Activated naive CD8-positive, alpha-beta T cell treated with anti-CD3 and anti-CD28 coated beads, Interleukin-2, amount 10 ng/mL, durations not matched to agents 7 days and 5 days (primary cell): ENCODE results near the gene ACHE. TPM values are rescaled to one million over a fixed set of nuclear protein-coding genes. Genes with fewer than 3 reads are reported as not detected.

Experiments
- ATAC-seq: fragments of 150-1000 bp; cut with Tn5 transposase; one replicate; pipeline ENCODE4 v1.10.0; 2021; ENCODE audit warnings: low read depth, moderate library complexity
- POLR2A ChIA-PET: fragments of 350-600 bp; sonication (Branson Sonifier 250); formaldehyde crosslinking; loops from one replicate; lab custom pipeline; 2021; ENCODE audit warnings: antibody characterized with exemption; lab: Charles Lee
- DNase-seq: peaks from one replicate; pipeline ENCODE4 v3.0.0; 2021
- H3K27ac Mint-ChIP-seq: one replicate; pipeline ENCODE4 v1.8.0; 2022; ENCODE audit warnings: mild to moderate bottlenecking, mixed read lengths
- H3K27me3 Mint-ChIP-seq: one replicate; pipeline ENCODE4 v1.8.0; 2022; ENCODE audit warnings: mild to moderate bottlenecking, moderate library complexity, mixed read lengths
- H3K36me3 Mint-ChIP-seq: one replicate; pipeline ENCODE4 v1.8.0; 2021; ENCODE audit warnings: mild to moderate bottlenecking, mixed read lengths
- H3K4me1 Mint-ChIP-seq: one replicate; pipeline ENCODE4 v1.8.0; 2021; ENCODE audit warnings: mixed read lengths
- H3K4me3 Mint-ChIP-seq: one replicate; pipeline ENCODE4 v1.8.0; 2022; ENCODE audit warnings: mild to moderate bottlenecking, moderate library complexity, mixed read lengths
- H3K9me3 Mint-ChIP-seq: one replicate; pipeline ENCODE4 v1.8.0; 2021; ENCODE audit warnings: mixed read lengths
- total RNA-seq, 2 experiments: library from RNA; stranded (reverse); gene quantifications; one replicate each; pipeline ENCODE4 v1.2.3, GENCODE V29; 2021

The ACHE gene
- total RNA-seq, 2 experiments from 2014 or later = 0.34 TPM; not detected in 1

GRCh38 chr7:100886142-100886935 is 9.3 kb downstream of the ACHE start:
- peaks cover 3% of the 10 kb centered on the region for H3K27me3 Mint-ChIP-seq
- H3K4me1 Mint-ChIP-seq = peaks cover 42% of the 10 kb centered on the region
- peaks cover 42% of the 10 kb centered on the region for H3K36me3 Mint-ChIP-seq
- ATAC-seq = no peak
- no peaks in the 10 kb centered on the region for H3K9me3 Mint-ChIP-seq
- peak overlapping the region; percentile 50 for H3K27ac Mint-ChIP-seq
- no peak for DNase-seq
- H3K4me3 Mint-ChIP-seq = peak overlapping the region; percentile 59
- POLR2A ChIA-PET = interaction anchor here (6.3 kb wide), 1 partner anchor 10 kb away, joined by 176 read pairs; the partner anchor contains the start of gene SRRT

- Mint-ChIP-seq H3K27me3 (peaks cover under 1% of the 10 kb centered on the region), H3K4me3 (no peak overlapping the region), H3K9me3 (no peaks in the 10 kb centered on the region), H3K4me1 (peaks cover 40% of the 10 kb centered on the region), H3K36me3 (peaks cover 45% of the 10 kb centered on the region), H3K27ac (peak overlapping the region; percentile 38)
- DNase-seq (no peak), ATAC-seq (no peak)
- POLR2A ChIA-PET = interaction anchor here (2.1 to 6.3 kb wide), 2 partner anchors 10 kb away, joined by 16 to 176 read pairs; partner anchors contain the start of gene SRRT
Measured at GRCh38 chr7:100885440-100886141, 10.1 kb downstream of the ACHE start.

DNA sequence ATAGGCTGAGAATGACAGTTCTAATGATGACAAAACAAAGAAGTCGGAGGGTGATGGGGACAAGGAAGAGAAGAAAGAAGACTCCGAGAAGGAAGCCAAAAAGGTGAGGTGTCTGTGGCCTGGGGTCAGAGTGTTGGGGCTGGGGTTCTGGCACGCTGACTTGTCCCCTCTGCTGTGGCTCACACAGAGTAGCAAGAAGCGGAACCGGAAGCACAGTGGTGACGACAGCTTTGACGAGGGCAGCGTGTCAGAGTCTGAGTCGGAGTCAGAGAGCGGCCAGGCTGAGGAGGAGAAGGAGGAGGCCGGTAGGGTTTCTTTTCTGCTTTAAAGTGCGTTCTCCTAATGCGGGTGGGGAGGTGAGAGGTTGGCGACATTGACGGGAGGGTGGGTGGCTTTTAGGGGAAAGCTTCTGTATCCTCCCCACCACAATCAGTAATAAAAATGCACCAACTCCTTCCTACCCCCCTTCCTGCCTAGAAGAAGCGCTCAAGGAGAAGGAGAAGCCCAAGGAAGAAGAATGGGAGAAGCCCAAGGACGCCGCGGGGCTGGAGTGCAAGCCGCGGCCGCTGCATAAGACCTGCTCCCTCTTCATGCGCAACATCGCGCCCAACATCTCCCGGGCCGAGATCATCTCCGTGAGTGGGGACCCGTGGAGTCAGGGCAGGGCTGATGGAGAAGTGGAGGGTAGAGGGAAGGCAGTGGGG is 10.8 kb downstream of the ACHE start:
- Mint-ChIP-seq H3K9me3 (no peaks in the 10 kb centered on the region), H3K36me3 (peaks cover 50% of the 10 kb centered on the region), H3K4me3 (peak overlapping the region; percentile 16), H3K4me1 (peaks cover 36% of the 10 kb centered on the region), H3K27ac (peak overlapping the region; percentile 46), H3K27me3 (no peaks in the 10 kb centered on the region)
- POLR2A ChIA-PET = interaction anchor here (2.1 kb wide), 1 partner anchor 10 kb away, joined by 16 read pairs; the partner anchor contains the start of gene SRRT
- ATAC-seq (no peak), DNase-seq (no peak)

GRCh38 chr7:100882785-100883526 is 12.7 kb downstream of the ACHE start:
- Mint-ChIP-seq H3K9me3 (no peaks in the 10 kb centered on the region), H3K4me1 (peaks cover 48% of the 10 kb centered on the region), H3K27me3 (no peaks in the 10 kb centered on the region), H3K27ac (peak overlapping the region; percentile 63), H3K4me3 (no peak overlapping the region), H3K36me3 (peaks cover 55% of the 10 kb centered on the region)
- ATAC-seq (no peak), DNase-seq (no peak)
- POLR2A ChIA-PET = interaction anchor here (0.5 to 2.1 kb wide), 2 partner anchors 8 to 243 kb away, joined by 3 to 16 read pairs; partner anchors contain the start of gene SRRT

DNA sequence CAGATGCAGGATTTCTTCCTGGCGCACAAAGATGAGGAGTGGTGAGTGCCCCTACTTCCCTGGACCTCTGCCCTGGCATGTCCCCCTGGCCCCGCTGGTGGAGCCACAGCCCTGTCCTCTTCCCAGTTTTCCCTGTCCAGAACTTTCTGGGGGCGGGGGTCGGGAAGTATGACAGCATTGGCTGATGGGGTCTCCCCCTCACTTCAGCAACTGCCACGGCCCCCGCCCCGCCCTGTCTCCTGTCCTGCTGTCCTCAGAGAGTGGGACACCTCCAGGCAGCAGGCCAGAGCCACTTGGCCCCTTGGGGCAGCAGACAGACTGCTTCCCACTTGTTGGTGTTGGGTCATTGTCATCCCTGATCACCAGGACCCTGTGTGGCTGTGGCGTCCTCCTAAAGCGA is 13.5 kb downstream of the ACHE start:
- Mint-ChIP-seq H3K27ac (no peak overlapping the region), H3K36me3 (peaks cover 49% of the 10 kb centered on the region), H3K9me3 (no peaks in the 10 kb centered on the region), H3K4me3 (no peak overlapping the region), H3K4me1 (peaks cover 46% of the 10 kb centered on the region), H3K27me3 (no peaks in the 10 kb centered on the region)
- no peak for DNase-seq
- POLR2A ChIA-PET = no interaction called here
- ATAC-seq = no peak

DNA sequence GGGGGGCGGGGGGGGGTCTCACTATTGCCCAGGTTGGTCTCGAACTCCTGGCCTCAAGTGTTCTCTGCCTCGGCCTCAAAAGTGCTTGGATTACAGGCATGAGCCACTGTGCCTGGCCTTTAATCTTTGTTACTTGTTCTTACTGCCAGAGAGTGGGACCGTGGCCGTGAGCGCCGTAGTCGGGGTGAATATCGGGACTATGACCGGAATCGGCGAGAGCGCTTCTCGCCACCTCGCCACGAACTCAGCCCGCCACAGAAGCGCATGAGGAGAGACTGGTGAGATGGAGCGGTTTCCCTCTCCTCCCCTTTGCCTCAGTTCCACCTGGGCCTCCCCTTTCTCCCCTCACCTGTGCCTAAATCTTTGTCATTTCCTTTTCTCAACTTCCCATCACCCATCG is 14.6 kb downstream of the ACHE start:
- ATAC-seq (no peak), DNase-seq (no peak)
- H3K4me1 Mint-ChIP-seq = peaks cover 43% of the 10 kb centered on the region
- H3K4me3 Mint-ChIP-seq = no peak overlapping the region
- POLR2A ChIA-PET = no interaction called here
- no peaks in the 10 kb centered on the region for H3K9me3 Mint-ChIP-seq
- no peak overlapping the region for H3K27ac Mint-ChIP-seq
- H3K27me3 Mint-ChIP-seq = no peaks in the 10 kb centered on the region
- H3K36me3 Mint-ChIP-seq = peaks cover 48% of the 10 kb centered on the region

- no peak overlapping the region for H3K27ac Mint-ChIP-seq
- peaks cover 45% of the 10 kb centered on the region for H3K36me3 Mint-ChIP-seq
- H3K27me3 Mint-ChIP-seq = no peaks in the 10 kb centered on the region
- POLR2A ChIA-PET = no interaction called here
- H3K9me3 Mint-ChIP-seq = no peaks in the 10 kb centered on the region
- no peak overlapping the region for H3K4me3 Mint-ChIP-seq
- no peak for DNase-seq
- peaks cover 45% of the 10 kb centered on the region for H3K4me1 Mint-ChIP-seq
- no peak for ATAC-seq
Measured at GRCh38 chr7:100880645-100881044, 15.0 kb downstream of the ACHE start.

- H3K27ac Mint-ChIP-seq = peak overlapping the region; percentile 31
Measured at GRCh38 chr7:100879685-100880261, 15.9 kb downstream of the ACHE start.

GRCh38 chr7:100878685-100879084 is 17.0 kb downstream of the ACHE start:
- POLR2A ChIA-PET = interaction anchor here (1.3 to 6.2 kb wide), 2 partner anchors 10 to 26 kb away, joined by 3 to 176 read pairs; partner anchors contain the start of genes SLC12A9 and UFSP1

More at GRCh38 chr7:100879685-100880261, 15.9 kb downstream of the ACHE start:
- DNase-seq (no peak), ATAC-seq (no peak)
- peaks cover 46% of the 10 kb centered on the region for H3K4me1 Mint-ChIP-seq
- H3K27me3 Mint-ChIP-seq = no peaks in the 10 kb centered on the region
- peak overlapping the region; percentile 15 for H3K4me3 Mint-ChIP-seq
- peaks cover 44% of the 10 kb centered on the region for H3K36me3 Mint-ChIP-seq
- POLR2A ChIA-PET = no interaction called here
- no peaks in the 10 kb centered on the region for H3K9me3 Mint-ChIP-seq

DNA sequence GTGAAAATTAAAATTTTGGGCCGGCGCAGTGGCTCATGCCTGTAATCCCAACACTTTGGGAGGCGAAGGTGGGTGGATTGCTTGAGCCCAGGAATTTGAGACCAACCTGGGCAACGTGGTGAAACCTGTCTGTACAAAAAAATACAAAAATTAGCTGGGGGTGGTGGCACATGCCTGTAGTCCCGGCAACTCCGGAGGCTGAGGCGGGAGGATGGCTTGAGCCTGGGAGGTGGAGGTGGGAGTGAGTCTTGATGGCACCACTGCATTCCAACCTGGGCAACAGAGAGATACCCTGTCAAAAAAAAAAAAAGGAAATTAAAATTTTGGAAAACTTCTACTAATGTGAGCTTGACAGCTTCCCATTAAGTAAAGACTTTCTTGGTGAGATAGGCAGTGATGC is 17.7 kb downstream of the ACHE start:
- ATAC-seq = no peak
- Mint-ChIP-seq H3K4me3 (peak overlapping the region; percentile 47), H3K9me3 (no peaks in the 10 kb centered on the region), H3K27ac (peak overlapping the region; percentile 26), H3K27me3 (no peaks in the 10 kb centered on the region), H3K36me3 (peaks cover 44% of the 10 kb centered on the region), H3K4me1 (peaks cover 47% of the 10 kb centered on the region)
- POLR2A ChIA-PET = interaction anchor here (1.3 to 6.2 kb wide), 2 partner anchors 11 to 25 kb away, joined by 3 to 176 read pairs; partner anchors contain the start of genes SLC12A9 and UFSP1
- no peak for DNase-seq

More at GRCh38 chr7:100878685-100879084, 17.0 kb downstream of the ACHE start:
- H3K4me1 Mint-ChIP-seq = peaks cover 49% of the 10 kb centered on the region
- H3K27ac Mint-ChIP-seq = peak overlapping the region; percentile 26
- ATAC-seq = no peak
- DNase-seq = no peak
- H3K36me3 Mint-ChIP-seq = peaks cover 46% of the 10 kb centered on the region
- H3K4me3 Mint-ChIP-seq = no peak overlapping the region
- no peaks in the 10 kb centered on the region for H3K9me3 Mint-ChIP-seq
- no peaks in the 10 kb centered on the region for H3K27me3 Mint-ChIP-seq

DNA sequence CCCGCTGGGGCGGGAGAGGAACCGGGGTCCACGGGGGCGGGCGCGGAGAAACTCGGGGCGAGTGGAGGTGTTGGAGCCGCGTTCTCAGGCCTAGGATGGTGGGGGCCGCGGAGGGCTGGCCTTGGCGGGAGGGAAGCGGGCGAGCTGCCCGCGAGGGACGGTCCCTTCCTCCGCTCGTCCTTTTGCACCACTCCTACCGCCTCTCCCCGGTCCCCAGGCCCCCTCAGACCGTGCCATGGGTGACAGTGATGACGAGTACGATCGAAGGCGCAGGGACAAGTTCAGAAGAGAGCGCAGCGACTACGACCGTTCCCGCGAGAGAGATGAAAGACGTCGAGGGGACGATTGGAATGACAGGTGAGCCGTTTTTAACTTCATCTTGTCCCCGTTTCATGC is 20.3 kb downstream of the ACHE start:
- H3K4me3 Mint-ChIP-seq = peak overlapping the region; percentile 97
- POLR2A ChIA-PET = interaction anchor here (0.6 to 6.2 kb wide), 22 partner anchors 8 to 431 kb away, joined by 3 to 176 read pairs (median 5); partner anchors contain the start of genes GNB2, MOSPD3, MUC3A and POP7
- ATAC-seq (peak; percentile 37), DNase-seq (no peak)
- peaks cover 44% of the 10 kb centered on the region for H3K4me1 Mint-ChIP-seq
- peaks cover 45% of the 10 kb centered on the region for H3K36me3 Mint-ChIP-seq
- no peaks in the 10 kb centered on the region for H3K9me3 Mint-ChIP-seq
- H3K27me3 Mint-ChIP-seq = no peaks in the 10 kb centered on the region
- peak overlapping the region; percentile 98 for H3K27ac Mint-ChIP-seq
